Mammary microvascular endothelial cell (primary cell): ENCODE data around the gene MEPE. TPM values are rescaled to one million over a fixed set of nuclear protein-coding genes. Genes with fewer than 3 reads are reported as not detected.

Experiments
- total RNA-seq: library from RNA; depleted of rRNA; stranded (reverse); fragments of >200 nt; gene quantifications from 2 replicates; pipeline ENCODE4 v1.2.3, GENCODE V29; 2015

MEPE gene, protein sequence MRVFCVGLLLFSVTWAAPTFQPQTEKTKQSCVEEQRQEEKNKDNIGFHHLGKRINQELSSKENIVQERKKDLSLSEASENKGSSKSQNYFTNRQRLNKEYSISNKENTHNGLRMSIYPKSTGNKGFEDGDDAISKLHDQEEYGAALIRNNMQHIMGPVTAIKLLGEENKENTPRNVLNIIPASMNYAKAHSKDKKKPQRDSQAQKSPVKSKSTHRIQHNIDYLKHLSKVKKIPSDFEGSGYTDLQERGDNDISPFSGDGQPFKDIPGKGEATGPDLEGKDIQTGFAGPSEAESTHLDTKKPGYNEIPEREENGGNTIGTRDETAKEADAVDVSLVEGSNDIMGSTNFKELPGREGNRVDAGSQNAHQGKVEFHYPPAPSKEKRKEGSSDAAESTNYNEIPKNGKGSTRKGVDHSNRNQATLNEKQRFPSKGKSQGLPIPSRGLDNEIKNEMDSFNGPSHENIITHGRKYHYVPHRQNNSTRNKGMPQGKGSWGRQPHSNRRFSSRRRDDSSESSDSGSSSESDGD
- total RNA-seq: not detected in 2 replicates

GRCh38 chr4:87832669-87833068 lies at the start of gene MEPE:
TSS of gene MEPE (plus strand) at chr4:87832969. CDS start at chr4:87834715, 1,746 bp downstream.

GRCh38 chr4:87799301-87800113 lies 33.3 kb upstream of the MEPE start, which contains the start of gene IBSP:
TSS of gene IBSP (plus strand) at chr4:87799554. CDS start at chr4:87802362, 2,808 bp downstream.

Other genes starting within 250 kb of the MEPE start
- not detected in 2 replicates for gene DSPP, start 224.4 kb upstream of the MEPE start, total RNA-seq
- gene DMP1, start 182.7 kb upstream of the MEPE start, total RNA-seq: not detected in 2 replicates
- gene IBSP, start 33.4 kb upstream of the MEPE start, total RNA-seq: not detected in 2 replicates
- gene SPP1, start 142.7 kb downstream of the MEPE start, total RNA-seq: 0.10 and 1.1 TPM in 2 replicates
- 11.8 and 12.2 TPM in 2 replicates for gene PKD2, start 174.7 kb downstream of the MEPE start, total RNA-seq